GM19372 (cell line): ENCODE results near the gene CIDEA.
"Not testable (repeated sequence)": the region's sequence is repeated elsewhere in the genome, so short reads cannot be mapped to it uniquely, and the experiment has no call there.

Experiments used
- ATAC-seq: cut with Tn5 transposase; IDR thresholded peaks from one replicate; pipeline ENCODE4 v1.9.1; 2021; ENCODE audit warnings: mild to moderate bottlenecking, low read depth, moderate library complexity; ENCODE audit not compliant: unreplicated experiment

CIDEA gene

GRCh38 chr18:12254136-12254819, at the start of gene CIDEA:
TSS of gene CIDEA (plus strand) at chr18:12254361. CDS start at chr18:12254384, 23 bp downstream.
- ATAC-seq: no peak

DNA sequence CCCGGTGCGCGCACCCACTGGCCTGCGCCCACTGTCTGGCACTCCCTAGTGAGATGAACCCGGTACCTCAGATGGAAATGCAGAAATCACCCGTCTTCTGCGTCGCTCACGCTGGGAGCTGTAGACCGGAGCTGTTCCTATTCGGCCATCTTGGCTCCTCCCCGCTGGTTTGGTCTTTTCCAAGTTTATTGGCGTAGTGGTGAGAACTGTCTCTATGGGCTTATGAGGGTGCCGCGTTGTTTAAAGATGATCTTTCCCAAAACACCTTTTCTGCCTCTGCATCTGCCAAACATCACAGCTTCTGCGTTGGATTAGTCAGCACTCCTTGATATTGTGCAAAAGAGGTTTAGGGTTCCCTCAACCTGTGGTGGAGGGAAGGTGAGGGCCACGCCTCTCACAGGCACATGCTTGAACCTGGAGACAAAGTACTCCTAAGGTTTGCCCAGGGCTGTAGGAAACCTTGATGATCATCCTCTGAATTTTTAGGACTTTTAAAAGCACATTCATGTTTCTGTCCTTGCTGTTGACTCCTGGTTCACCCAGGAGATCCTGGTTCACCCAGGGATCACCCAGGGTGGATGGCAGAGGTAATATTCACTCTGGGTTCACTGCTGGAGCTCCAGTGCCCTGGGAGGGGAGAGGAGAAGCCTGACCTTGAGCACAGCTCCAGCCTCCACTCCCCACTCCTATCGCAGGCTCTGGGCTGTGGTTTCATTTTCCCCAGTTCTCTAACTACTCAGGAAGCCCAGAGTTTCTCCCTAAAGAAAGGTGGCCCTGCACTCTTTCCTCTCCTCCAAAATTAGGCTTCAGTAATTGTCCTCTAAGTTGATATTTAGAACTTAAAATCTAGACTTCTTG, 45.6 kb upstream of the CIDEA start:
- not testable (repeated sequence) for ATAC-seq

DNA sequence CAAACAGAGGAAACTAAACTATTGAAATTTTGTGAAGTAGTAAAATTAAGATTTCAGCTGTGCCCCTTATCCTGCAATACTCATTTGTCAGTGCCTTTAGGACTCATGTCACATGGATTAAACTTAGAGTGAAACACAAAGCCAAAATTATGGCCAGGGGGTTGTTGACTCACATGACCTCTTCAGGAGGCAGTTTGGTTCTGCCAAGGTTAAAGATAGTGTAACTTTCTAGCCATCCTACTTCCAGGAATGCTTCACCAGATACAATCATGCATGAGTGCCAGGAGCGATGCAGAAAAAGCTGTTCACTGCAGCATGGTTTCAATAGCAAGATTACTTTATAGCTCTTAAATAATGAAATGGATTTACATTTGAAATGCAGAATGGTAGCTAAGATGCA, 41.9 kb upstream of the CIDEA start:
- ATAC-seq: not testable (repeated sequence)

DNA sequence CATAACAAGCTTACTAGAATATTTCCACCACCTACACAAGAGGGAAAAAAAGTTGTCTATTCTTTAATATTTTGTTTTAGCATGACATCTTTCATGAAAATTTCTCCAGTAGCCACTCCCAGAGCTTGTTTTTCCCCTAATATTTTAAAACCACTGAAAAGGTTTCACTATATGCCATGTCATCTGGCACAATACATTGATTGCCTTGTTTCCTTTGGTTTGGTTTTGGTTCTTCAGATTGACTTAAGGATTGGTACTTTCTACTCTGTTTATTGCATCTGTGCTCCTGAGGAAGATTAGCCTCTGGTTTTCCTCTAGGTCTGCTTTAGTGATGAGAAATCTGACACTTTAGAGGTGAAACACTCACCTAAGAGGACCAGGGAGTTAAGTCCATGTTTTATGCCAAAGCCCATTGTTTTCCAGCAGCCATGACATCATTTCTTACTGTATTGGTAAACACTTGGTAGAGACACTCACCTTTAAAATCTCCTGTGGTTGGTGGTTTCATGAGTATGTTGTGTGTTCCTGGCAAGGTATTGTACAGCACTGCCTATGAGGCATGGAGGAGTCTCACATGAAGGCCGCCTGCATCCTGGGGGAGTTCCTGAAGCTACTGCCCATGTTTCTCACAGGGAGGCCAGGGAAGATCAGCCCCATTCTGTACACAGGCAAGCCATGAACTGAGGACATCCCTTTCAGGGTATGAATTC, 39.7 kb upstream of the CIDEA start:
- ATAC-seq: not testable (repeated sequence)

DNA sequence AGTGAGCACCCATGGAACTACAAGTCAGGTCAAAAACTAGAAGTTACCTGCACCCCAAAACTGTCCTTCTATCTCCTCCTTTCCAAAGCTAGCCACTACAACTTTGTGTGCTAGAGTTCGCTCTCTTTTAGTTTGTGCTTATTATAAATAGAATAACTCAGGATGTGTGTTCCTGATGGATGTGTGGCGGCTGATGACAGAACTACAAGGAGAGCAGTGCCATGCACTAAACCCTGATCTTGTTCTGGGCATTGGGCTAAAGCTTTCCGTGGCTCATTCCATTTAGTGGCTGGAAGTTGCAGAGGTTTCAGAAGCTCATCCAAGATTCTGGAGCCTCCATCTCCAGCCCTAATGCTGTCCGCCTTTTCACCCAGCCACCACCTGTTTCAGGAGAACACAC, 37.7 kb upstream of the CIDEA start:
- not testable (repeated sequence) for ATAC-seq

GRCh38 chr18:12218603-12219002, 35.6 kb upstream of the CIDEA start:
- not testable (repeated sequence) for ATAC-seq

GRCh38 chr18:12222041-12222440, 32.1 kb upstream of the CIDEA start:
- not testable (repeated sequence) for ATAC-seq

DNA sequence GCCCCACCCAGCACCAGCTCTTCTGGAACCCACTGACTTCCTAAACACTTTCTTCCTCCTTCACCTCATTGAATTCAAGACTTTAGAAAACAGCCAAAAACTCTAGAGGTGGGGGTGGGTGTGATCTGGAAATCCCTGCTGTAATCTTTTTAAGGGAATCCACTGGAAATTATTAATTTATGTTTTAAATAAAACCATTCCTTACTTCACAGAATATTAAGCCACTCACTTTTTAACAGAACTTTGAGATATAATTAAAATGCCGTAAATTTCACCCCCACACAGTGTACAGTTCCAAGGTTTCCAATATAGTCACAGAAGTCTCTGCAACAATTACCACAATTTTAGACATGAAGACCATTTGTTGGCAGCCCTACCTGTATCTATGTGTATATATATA, 30.8 kb upstream of the CIDEA start:
- not testable (repeated sequence) for ATAC-seq

- not testable (repeated sequence) for ATAC-seq
Observed at GRCh38 chr18:12226807-12227206, 27.4 kb upstream of the CIDEA start.

GRCh38 chr18:12227399-12228186, 26.6 kb upstream of the CIDEA start:
- ATAC-seq: not testable (repeated sequence)

GRCh38 chr18:12228308-12228707, 25.9 kb upstream of the CIDEA start:
- ATAC-seq: not testable (repeated sequence)

GRCh38 chr18:12230561-12230960, 23.6 kb upstream of the CIDEA start:
- ATAC-seq: not testable (repeated sequence)

GRCh38 chr18:12231040-12231882, 22.9 kb upstream of the CIDEA start:
- no peak for ATAC-seq

DNA sequence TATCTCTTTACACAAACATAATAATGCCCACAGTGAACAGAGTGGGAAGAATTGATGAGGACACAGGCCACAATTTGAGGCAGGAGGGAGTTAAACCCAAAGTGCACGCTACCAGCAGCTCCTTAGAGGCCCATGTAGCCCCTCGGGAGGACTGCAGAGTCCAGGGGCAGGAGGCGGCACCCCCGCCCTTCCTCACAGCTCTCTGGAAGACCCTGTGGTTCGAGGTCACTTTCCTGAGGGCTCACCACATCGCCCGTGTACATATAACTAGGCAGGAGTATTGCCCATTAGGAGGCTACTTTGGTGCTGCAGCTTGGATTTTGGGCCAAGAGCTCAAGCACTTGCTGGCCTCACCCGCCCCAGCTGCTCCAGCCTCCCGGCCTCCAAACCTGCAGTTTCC, 22.2 kb upstream of the CIDEA start:
- no peak for ATAC-seq

DNA sequence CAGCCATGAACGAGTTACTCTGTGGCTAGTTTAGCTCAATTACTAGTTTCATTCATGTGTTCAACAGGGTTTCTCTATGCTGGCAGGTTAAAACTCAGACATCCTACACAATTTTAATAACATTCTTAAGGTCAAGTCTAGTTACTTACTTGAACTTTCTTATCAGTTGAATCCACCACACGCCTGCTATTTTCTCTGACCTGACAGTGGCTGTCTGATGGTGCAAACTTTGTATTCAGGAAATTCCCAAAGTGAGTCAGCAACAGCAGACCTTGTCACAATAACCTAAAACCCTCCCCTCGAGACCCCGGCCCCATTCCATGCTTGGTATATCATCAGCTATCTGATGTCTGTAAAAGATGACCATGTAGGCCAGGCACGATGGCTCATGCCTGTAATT, 20.8 kb upstream of the CIDEA start:
- no peak for ATAC-seq

- no peak for ATAC-seq
Observed at GRCh38 chr18:12234451-12235190, 19.5 kb upstream of the CIDEA start.

- ATAC-seq: no peak
Observed at GRCh38 chr18:12236141-12236540, 18.0 kb upstream of the CIDEA start.

- peak; percentile 97 for ATAC-seq
Observed at GRCh38 chr18:12236934-12237832, 17.0 kb upstream of the CIDEA start.
